ENCODE results near the gene MTERF2. TPM values are rescaled to one million over a fixed set of nuclear protein-coding genes. Genes with fewer than 3 reads are reported as not detected.

Gene MTERF2
- polyA plus RNA-seq, 6 donors from 2014 or later: 2.2 to 9.1 (median 2.9) TPM

DNA sequence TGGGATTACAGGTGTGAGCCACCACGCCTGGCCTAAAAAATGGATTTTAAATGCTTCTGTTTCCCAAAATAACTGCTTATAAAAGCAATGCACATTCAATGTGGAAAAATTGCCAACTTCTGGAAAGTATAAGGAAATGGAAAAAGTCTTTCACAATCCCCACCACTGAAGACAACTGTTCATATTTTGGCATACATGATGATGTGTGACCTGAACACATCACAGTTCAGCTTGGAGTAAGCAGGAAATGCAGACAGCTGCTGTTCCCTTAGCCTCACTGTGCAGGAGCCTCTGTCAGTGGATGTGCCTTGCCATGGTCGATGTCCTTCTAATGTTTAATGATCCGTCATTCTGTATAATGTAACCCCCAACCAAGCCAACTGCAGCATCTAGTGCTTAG is 5.2 kb downstream of the MTERF2 start:
- no peak overlapping the region for H3K27ac Mint-ChIP-seq
- no peak for ATAC-seq (ENCODE audit: low read depth in 2 of 2)

DNA sequence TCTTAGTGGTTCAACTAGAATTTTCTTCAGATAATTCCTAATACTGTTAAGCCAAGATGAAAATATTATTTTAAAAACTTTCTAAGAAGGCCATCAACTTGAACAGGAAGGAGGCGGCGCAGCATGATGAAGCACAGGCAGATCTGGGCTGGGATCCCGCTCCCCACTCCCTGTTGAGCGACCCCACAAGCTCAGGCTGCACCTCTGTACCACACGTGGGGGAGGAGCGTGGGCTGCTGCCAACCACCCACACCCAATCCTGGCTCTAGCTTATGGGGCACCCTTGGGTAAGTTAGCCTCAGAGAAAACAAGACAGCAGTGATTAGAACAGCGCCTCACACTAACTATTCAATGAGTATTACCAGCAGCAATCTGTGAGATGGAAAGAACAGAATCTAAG is 6.0 kb downstream of the MTERF2 start:
- no peak for ATAC-seq (ENCODE audit: low read depth in 2 of 2)
- Mint-ChIP-seq H3K4me3 (no peak overlapping the region), H3K27ac (no peak overlapping the region), H3K4me1 (peaks cover 21 to 22% (median 21%) of the 10 kb centered on the region in 3 donors), H3K27me3 (no peaks in the 10 kb centered on the region), H3K9me3 (peaks cover 0 to 5% (median 0%) of the 10 kb centered on the region in 7 donors), H3K36me3 (peaks cover 13 to 19% of the 10 kb centered on the region in 2 donors)
- no peak for DNase-seq

More for the DNA sequence above, 5.2 kb downstream of the MTERF2 start:
- Mint-ChIP-seq H3K4me1 (peaks cover 18 to 30% (median 30%) of the 10 kb centered on the region in 3 donors), H3K9me3 (peaks cover 0 to 5% (median 0%) of the 10 kb centered on the region in 7 donors), H3K27me3 (no peaks in the 10 kb centered on the region), H3K36me3 (peaks cover 13 to 19% of the 10 kb centered on the region in 2 donors), H3K4me3 (no peak overlapping the region)
- no peak for DNase-seq

DNA sequence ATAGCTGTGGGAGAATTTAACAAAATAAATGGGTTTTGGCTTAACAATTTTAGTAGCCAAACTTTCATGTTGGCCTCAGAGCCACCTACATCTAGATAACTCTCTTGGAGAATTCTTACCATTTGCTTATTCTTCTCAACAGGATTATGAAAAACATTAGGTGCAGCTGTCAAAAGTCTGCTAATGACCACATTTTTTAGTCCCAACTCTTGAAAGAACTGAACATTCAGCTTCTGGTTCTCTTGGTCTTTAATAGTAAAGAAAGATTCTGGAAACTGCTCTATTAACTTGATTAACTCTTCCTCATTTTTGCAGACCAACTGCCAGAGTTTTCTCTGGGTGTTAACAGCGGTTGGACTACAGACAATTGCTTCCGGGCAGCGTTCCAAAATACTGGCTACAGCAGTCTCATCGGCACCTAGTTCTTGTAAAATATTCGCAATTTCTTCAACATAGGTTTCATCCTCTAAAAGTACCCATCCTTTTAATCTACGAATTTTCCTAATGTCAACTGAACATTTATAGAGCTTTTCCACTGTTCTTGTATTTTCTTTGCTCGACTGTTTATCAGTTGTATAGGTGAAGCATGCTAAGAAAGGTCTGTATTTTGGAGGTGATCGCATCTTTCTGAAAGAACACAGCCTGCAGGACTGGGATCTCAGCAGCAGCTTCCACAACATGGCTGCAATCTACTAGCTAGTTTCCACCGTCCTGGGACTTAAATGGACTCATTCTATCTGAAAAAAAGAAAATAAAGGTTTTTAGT is 8.7 kb downstream of the MTERF2 start:
- DNase-seq (no peak), ATAC-seq (ENCODE audit: low read depth in 2 of 2) (no peak)
- H3K4me1 Mint-ChIP-seq: peaks cover 12% of the 10 kb centered on the region in 3 donors
- H3K27ac Mint-ChIP-seq: peak overlapping the region in 1 of 6 donors; percentile 38
- H3K27me3 Mint-ChIP-seq: no peaks in the 10 kb centered on the region
- no peaks in the 10 kb centered on the region for H3K9me3 Mint-ChIP-seq
- H3K36me3 Mint-ChIP-seq: peaks cover 0 to 6% of the 10 kb centered on the region in 2 donors
- no peak overlapping the region for H3K4me3 Mint-ChIP-seq

- ATAC-seq (ENCODE audit: low read depth in 2 of 2): no peak
- Mint-ChIP-seq H3K27me3 (no peaks in the 10 kb centered on the region), H3K4me1 (peaks cover 12% of the 10 kb centered on the region in 3 donors), H3K9me3 (no peaks in the 10 kb centered on the region), H3K36me3 (peaks cover 0 to 4% of the 10 kb centered on the region in 2 donors), H3K27ac (no peak overlapping the region), H3K4me3 (no peak overlapping the region)
- DNase-seq: no peak
Measured at GRCh38 chr12:106976668-106977067, 10.3 kb downstream of the MTERF2 start.

GRCh38 chr12:106975993-106976658 is 10.8 kb downstream of the MTERF2 start:
- H3K36me3 Mint-ChIP-seq: peaks cover 3 to 10% of the 10 kb centered on the region in 2 donors
- no peak for ATAC-seq (ENCODE audit: low read depth in 2 of 2)
- H3K27ac Mint-ChIP-seq: peak overlapping the region in 2 of 6 donors; percentile 9 to 43
- H3K9me3 Mint-ChIP-seq: no peaks in the 10 kb centered on the region
- no peak for DNase-seq
- no peak overlapping the region for H3K4me3 Mint-ChIP-seq
- peaks cover 12 to 13% (median 12%) of the 10 kb centered on the region in 3 donors for H3K4me1 Mint-ChIP-seq
- H3K27me3 Mint-ChIP-seq: no peaks in the 10 kb centered on the region

DNA sequence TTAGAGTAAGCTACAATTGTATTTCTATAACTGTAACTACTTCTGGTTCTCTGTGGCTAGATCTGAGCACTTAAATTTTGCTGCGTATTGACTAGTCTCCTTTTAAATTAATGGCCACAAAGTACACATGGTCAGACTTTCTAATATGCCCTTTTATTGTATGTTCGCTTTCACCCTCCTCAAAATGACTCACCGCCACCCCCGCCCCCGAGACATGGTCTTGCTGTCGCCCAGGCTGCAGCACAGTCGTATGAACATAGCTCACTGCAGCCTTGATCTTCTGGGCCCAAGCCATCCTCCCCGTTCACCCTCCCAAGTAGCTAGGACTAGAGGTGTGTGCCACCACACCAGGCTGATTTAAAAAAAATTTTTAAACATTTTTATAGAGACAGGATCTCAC is 11.8 kb downstream of the MTERF2 start:
- no peak for ATAC-seq (ENCODE audit: low read depth in 2 of 2)
- H3K4me1 Mint-ChIP-seq: peaks cover 12 to 17% (median 12%) of the 10 kb centered on the region in 3 donors
- H3K27me3 Mint-ChIP-seq: no peaks in the 10 kb centered on the region
- peaks cover 7 to 13% of the 10 kb centered on the region in 2 donors for H3K36me3 Mint-ChIP-seq
- no peak for DNase-seq
- peak overlapping the region in 1 of 6 donors; percentile 69 for H3K27ac Mint-ChIP-seq
- no peaks in the 10 kb centered on the region for H3K9me3 Mint-ChIP-seq
- no peak overlapping the region for H3K4me3 Mint-ChIP-seq

DNA sequence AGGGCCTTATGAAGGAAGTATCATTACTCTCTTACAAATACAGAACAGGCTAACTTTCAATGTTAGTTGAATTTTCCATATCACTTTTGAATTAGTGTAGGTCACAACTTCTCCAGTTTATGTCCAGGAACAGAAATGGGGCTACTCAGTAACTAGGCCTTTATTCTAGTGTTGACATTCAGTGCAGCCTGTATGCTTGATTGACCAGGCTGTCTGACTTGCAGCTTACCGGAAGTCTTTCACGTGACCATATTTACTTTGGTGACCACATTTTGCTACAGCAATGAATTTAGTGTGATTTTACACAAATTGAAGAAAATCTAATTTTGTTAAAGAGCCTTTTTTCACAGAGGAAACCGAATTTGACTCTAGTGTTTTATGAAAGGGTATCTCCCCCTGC is 12.4 kb downstream of the MTERF2 start:
- peak; percentile 30 to 50 for ATAC-seq (ENCODE audit: low read depth in 2 of 2)
- DNase-seq: no peak
- Mint-ChIP-seq H3K36me3 (peaks cover 7 to 13% of the 10 kb centered on the region in 2 donors), H3K9me3 (no peaks in the 10 kb centered on the region), H3K27ac (peak overlapping the region in 2 of 6 donors; percentile 6 to 33), H3K4me1 (peaks cover 12 to 17% (median 12%) of the 10 kb centered on the region in 3 donors), H3K27me3 (no peaks in the 10 kb centered on the region), H3K4me3 (peak overlapping the region in 1 of 8 donors; percentile 42)

DNA sequence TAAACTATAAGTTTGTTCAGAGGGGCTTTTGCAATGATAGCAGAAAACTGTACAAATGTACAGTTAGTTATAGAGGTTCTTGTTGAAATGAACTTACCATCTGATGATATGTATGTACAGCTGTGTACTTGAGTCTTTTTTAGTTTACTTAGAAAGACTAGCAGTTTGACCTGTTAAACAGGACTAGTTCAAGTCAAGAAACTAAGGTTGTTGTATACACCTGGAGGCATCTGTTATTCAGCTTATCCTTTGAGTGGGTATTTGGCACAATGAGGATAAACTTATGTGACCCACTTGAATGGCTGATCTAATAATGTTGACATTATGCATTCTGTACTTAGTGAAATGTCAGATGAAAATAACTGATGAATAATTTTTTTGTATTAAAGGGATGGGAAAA is 13.4 kb downstream of the MTERF2 start:
- Mint-ChIP-seq H3K4me3 (no peak overlapping the region), H3K36me3 (peaks cover 7 to 13% of the 10 kb centered on the region in 2 donors), H3K4me1 (peaks cover 12 to 17% (median 12%) of the 10 kb centered on the region in 3 donors), H3K9me3 (no peaks in the 10 kb centered on the region), H3K27ac (no peak overlapping the region), H3K27me3 (no peaks in the 10 kb centered on the region)
- ATAC-seq (ENCODE audit: low read depth in 2 of 2) (no peak), DNase-seq (no peak)

DNA sequence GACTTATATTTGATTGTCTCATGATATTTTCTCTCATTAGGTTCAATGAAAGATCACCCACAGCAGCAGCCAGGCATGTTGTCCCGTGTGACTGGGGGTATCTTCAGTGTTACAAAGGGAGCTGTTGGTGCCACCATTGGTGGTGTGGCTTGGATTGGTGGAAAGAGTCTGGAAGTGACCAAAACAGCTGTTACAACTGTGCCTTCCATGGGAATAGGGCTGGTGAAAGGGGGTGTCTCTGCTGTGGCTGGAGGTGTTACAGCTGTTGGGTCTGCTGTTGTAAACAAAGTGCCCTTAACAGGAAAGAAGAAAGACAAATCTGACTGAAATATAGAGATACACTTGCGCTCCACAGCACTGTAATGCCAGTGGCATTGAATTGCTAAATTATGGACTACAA is 15.9 kb downstream of the MTERF2 start:
- H3K4me1 Mint-ChIP-seq: peaks cover 12 to 19% (median 12%) of the 10 kb centered on the region in 3 donors
- no peaks in the 10 kb centered on the region for H3K27me3 Mint-ChIP-seq
- ATAC-seq (ENCODE audit: low read depth in 2 of 2) (no peak), DNase-seq (no peak)
- H3K4me3 Mint-ChIP-seq: no peak overlapping the region
- H3K36me3 Mint-ChIP-seq: peaks cover 7 to 22% of the 10 kb centered on the region in 2 donors
- H3K27ac Mint-ChIP-seq: no peak overlapping the region
- H3K9me3 Mint-ChIP-seq: no peaks in the 10 kb centered on the region

- Mint-ChIP-seq H3K27ac (no peak overlapping the region), H3K9me3 (no peaks in the 10 kb centered on the region), H3K4me1 (peaks cover 5 to 23% (median 22%) of the 10 kb centered on the region in 3 donors), H3K36me3 (peaks cover 19 to 27% of the 10 kb centered on the region in 2 donors), H3K4me3 (no peak overlapping the region), H3K27me3 (no peaks in the 10 kb centered on the region)
- DNase-seq (no peak), ATAC-seq (ENCODE audit: low read depth in 2 of 2) (no peak)
Measured at GRCh38 chr12:106964526-106964925, 22.4 kb downstream of the MTERF2 start.

DNA sequence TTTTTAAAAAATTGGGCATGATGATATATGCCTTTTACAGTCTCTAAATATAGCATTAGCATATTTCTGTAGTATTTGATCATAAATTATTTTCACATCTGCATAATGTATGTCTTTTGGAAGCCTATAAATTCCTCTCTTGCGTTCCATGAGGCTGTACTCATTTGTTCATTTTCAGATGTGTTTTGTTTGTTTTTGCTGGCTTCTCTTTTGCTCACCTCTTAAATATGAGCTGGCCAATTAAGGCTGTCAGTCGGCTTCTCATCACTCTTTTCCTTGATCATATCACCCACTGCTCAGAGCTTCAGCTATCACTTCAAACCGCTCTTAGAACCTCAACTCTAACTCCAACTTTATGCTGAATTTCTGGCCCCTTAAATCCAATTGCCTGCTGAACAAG is 24.7 kb downstream of the MTERF2 start:
- peaks cover 10 to 27% of the 10 kb centered on the region in 2 donors for H3K36me3 Mint-ChIP-seq
- H3K9me3 Mint-ChIP-seq: no peaks in the 10 kb centered on the region
- no peaks in the 10 kb centered on the region for H3K27me3 Mint-ChIP-seq
- peak overlapping the region in 1 of 8 donors; percentile 12 for H3K4me3 Mint-ChIP-seq
- DNase-seq: no peak
- H3K27ac Mint-ChIP-seq: no peak overlapping the region
- no peak for ATAC-seq (ENCODE audit: low read depth in 2 of 2)
- peaks cover 16 to 33% (median 32%) of the 10 kb centered on the region in 3 donors for H3K4me1 Mint-ChIP-seq

DNA sequence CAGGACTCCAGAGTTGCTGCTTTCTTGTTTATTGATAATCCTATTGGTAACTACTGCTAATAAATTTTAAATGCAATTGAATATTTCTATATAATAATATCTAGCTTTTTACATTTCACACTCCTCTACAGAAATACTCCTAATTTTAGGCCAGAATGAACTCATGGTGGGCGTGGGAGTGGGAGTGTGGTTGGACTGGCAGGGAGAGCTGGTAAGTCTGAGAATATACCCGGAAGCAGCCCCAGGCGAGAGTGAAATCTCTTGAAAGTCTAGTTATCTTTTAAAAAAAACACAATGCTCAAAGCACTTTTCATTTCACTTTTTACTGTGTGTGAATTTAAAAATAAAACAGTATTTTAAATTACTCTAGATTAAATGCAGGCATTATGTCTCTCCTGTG is 26.5 kb downstream of the MTERF2 start:
- Mint-ChIP-seq H3K27me3 (no peaks in the 10 kb centered on the region), H3K4me1 (peaks cover 25 to 41% (median 35%) of the 10 kb centered on the region in 3 donors), H3K4me3 (peak overlapping the region in 1 of 8 donors; percentile 59), H3K9me3 (no peaks in the 10 kb centered on the region), H3K27ac (no peak overlapping the region), H3K36me3 (peaks cover 10 to 25% of the 10 kb centered on the region in 2 donors)
- ATAC-seq (ENCODE audit: low read depth in 2 of 2): no peak
- DNase-seq: no peak

DNA sequence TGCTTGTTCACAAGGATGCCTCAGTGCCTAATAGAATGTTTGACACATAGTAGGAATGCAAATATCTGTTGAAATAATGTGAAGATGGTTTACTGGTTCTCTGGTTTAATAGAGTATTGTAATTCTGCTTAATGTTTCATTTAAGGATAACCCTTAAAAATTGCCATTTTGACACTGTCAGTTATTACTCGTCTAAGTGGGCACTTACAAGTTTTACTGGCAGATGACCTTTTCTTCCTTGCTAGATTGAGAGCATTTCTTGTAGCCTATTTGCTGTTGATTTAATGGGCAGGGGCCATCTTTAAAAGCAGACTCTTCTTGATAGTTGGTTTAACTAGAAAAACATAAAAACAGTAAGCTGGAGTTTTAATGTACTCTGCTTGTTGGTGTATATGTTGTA is 29.4 kb downstream of the MTERF2 start:
- no peaks in the 10 kb centered on the region for H3K27me3 Mint-ChIP-seq
- H3K27ac Mint-ChIP-seq: peak overlapping the region in 5 of 6 donors; percentile 16 to 92 (median 36)
- peaks cover 1 to 12% of the 10 kb centered on the region in 2 donors for H3K36me3 Mint-ChIP-seq
- no peak for ATAC-seq (ENCODE audit: low read depth in 2 of 2)
- H3K4me1 Mint-ChIP-seq: peaks cover 25 to 32% (median 29%) of the 10 kb centered on the region in 3 donors
- H3K4me3 Mint-ChIP-seq: peak overlapping the region; percentile 87 to 98 (median 96)
- DNase-seq: no peak
- no peaks in the 10 kb centered on the region for H3K9me3 Mint-ChIP-seq
